ENCODE data around the gene SERTM1. TPM values are rescaled to one million over a fixed set of nuclear protein-coding genes. Genes with fewer than 3 reads are reported as not detected.
A peak's percentile ranks its signal among the peaks of the same experiment; 100 is the strongest.

Gene SERTM1
- total and polyA plus RNA-seq, 2 donors (not counting 1 experiment from before 2014, with no cell fraction given): not detected

DNA sequence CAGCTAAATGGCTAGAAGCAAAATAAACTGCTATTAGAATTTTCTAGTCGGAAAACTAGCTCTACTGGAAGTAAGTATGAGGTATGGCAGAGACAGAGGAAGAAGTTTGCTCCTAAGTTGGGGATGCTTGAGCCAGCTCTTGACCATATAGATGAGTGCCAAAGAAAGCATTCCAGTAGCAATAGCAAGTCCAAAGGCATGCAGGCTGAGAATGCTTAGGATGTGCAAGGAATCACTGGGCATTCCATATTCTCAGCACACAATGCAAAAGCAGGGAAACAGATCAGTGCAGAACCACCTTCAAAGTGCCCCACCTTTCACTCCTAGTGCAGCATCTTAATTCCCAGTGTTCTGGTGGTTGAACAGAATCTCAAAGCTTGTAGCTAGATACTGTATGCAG lies 32.9 kb downstream of the SERTM1 start:
- H3K27ac ChIP-seq (ENCODE audit: insufficient read depth, low read length): no peak overlapping the region

DNA sequence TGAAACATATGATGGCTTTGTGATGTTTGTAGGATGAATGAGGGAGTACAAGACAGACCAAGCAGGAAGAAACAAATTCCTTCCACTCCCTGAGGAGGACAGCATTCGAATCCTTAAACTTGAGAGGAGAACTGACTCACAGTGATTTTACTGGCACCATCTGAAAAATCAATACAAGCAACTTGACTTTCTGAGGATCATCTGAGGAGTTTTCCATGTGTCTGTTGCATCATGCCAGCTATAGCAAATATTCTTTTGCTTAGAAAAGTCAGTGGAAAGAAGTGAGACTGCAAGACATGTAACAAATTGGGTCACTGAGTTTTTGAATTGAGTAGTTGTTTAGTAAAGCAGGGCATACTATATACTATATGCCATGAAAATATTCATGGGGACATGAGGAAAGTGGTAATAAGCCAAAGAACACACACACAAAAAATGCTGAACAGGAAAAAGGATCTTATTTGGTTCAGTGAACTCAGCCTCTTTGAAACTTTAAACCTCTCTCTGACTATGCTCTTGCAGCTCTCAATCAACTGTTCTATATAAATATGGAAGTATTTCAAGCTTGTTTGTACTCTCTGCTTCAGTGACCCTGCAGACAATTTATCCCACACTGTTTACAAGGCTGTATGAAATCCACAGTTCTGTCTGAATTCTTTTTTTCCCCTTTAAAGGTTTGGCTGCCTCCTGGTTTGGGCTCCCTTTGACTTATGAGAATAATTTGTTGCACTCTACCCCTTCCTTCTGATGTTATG lies 35.5 kb downstream of the SERTM1 start:
- Histone ChIP-seq H3K27me3 (ENCODE audit: control insufficient read depth, insufficient read depth, low read length) (no peaks in the 10 kb centered on the region), H3K4me3 (replicated peaks in 1 of 4; ENCODE audit: control extremely low read depth in 1 of 4, insufficient read depth in 1 of 4, low read depth in 3 of 4, low read length in 4 of 4) (no peak overlapping the region), H3K9me3 (ENCODE audit: control insufficient read depth, insufficient read depth, low read depth, low read length) (no peaks in the 10 kb centered on the region), H3K27ac (ENCODE audit: insufficient read depth, low read length) (no peak overlapping the region), H3K4me2 (ENCODE audit: extremely low read depth, insufficient read depth, low read length) (no peak overlapping the region), H2AFZ (ENCODE audit: low read length) (no peak overlapping the region), H3K4me1 (ENCODE audit: control insufficient read depth, extremely low read depth, insufficient read depth, low read length) (no peaks in the 10 kb centered on the region), H3K9ac (ENCODE audit: insufficient read depth, low read length) (no peak overlapping the region), H3K79me2 (ENCODE audit: control insufficient read depth, insufficient read depth, low read length) (no peaks in the 10 kb centered on the region), H4K20me1 (ENCODE audit: control insufficient read depth, extremely low read depth, insufficient read depth, low read length) (no peaks in the 10 kb centered on the region), H3K36me3 (ENCODE audit: control insufficient read depth, insufficient read depth, low read length) (no peaks in the 10 kb centered on the region)
- no peak for TF ChIP-seq EZH2 (IDR thresholded peaks at IDR 0.05; ENCODE audit: low read length, missing control alignments)
- TF ChIP-seq, protein P1, sequence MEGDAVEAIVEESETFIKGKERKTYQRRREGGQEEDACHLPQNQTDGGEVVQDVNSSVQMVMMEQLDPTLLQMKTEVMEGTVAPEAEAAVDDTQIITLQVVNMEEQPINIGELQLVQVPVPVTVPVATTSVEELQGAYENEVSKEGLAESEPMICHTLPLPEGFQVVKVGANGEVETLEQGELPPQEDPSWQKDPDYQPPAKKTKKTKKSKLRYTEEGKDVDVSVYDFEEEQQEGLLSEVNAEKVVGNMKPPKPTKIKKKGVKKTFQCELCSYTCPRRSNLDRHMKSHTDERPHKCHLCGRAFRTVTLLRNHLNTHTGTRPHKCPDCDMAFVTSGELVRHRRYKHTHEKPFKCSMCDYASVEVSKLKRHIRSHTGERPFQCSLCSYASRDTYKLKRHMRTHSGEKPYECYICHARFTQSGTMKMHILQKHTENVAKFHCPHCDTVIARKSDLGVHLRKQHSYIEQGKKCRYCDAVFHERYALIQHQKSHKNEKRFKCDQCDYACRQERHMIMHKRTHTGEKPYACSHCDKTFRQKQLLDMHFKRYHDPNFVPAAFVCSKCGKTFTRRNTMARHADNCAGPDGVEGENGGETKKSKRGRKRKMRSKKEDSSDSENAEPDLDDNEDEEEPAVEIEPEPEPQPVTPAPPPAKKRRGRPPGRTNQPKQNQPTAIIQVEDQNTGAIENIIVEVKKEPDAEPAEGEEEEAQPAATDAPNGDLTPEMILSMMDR (conservative IDR thresholded peaks at IDR 0.05 in 1 of 2, IDR thresholded peaks at IDR 0.05 in 1 of 2; ENCODE audit: low read depth in 1 of 2, low read length in 2 of 2): no peak
- peak in 1 of 2 donors; percentile 35 for DNase-seq (ENCODE audit: low read depth in 2 of 2)

More for the DNA sequence above, 32.9 kb downstream of the SERTM1 start:
- TF ChIP-seq EZH2 (IDR thresholded peaks at IDR 0.05; ENCODE audit: low read length, missing control alignments): no peak
- TF ChIP-seq, protein P1 (conservative IDR thresholded peaks at IDR 0.05 in 1 of 2, IDR thresholded peaks at IDR 0.05 in 1 of 2; ENCODE audit: low read depth in 1 of 2, low read length in 2 of 2): no peak
- Histone ChIP-seq H3K27me3 (ENCODE audit: control insufficient read depth, insufficient read depth, low read length) (no peaks in the 10 kb centered on the region), H3K36me3 (ENCODE audit: control insufficient read depth, insufficient read depth, low read length) (no peaks in the 10 kb centered on the region), H2AFZ (ENCODE audit: low read length) (no peak overlapping the region), H3K79me2 (ENCODE audit: control insufficient read depth, insufficient read depth, low read length) (no peaks in the 10 kb centered on the region), H3K4me2 (ENCODE audit: extremely low read depth, insufficient read depth, low read length) (no peak overlapping the region), H3K9ac (ENCODE audit: insufficient read depth, low read length) (no peak overlapping the region), H3K4me1 (ENCODE audit: control insufficient read depth, extremely low read depth, insufficient read depth, low read length) (no peaks in the 10 kb centered on the region), H3K9me3 (ENCODE audit: control insufficient read depth, insufficient read depth, low read depth, low read length) (no peaks in the 10 kb centered on the region), H3K4me3 (replicated peaks in 1 of 4; ENCODE audit: control extremely low read depth in 1 of 4, insufficient read depth in 1 of 4, low read depth in 3 of 4, low read length in 4 of 4) (no peak overlapping the region), H4K20me1 (ENCODE audit: control insufficient read depth, extremely low read depth, insufficient read depth, low read length) (no peaks in the 10 kb centered on the region)
- DNase-seq (ENCODE audit: low read depth in 2 of 2): peak in 1 of 2 donors; percentile 98

DNA sequence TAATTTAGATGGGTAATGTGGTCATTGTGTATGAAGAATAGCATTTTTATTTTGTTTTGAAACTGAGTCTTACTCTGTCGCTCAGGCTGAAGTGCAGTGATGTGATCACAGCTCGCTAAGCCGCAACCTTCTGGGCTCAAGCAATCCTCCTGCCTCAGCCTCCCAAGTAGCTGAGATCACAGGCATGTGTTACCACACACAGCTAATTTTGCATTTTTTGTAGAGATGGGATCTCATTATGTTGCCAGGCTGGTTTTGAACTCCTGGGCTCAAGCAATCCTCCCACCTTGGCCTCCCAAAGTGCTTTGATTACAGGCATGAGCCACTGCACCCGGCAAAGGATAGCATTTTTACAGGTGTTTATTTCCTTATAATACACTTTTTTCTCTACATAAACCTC lies 36.6 kb downstream of the SERTM1 start:
- Histone ChIP-seq H3K4me3 (replicated peaks in 1 of 4; ENCODE audit: control extremely low read depth in 1 of 4, insufficient read depth in 1 of 4, low read depth in 3 of 4, low read length in 4 of 4) (no peak overlapping the region), H3K27me3 (ENCODE audit: control insufficient read depth, insufficient read depth, low read length) (no peaks in the 10 kb centered on the region), H3K4me1 (ENCODE audit: control insufficient read depth, extremely low read depth, insufficient read depth, low read length) (no peaks in the 10 kb centered on the region), H3K9ac (ENCODE audit: insufficient read depth, low read length) (no peak overlapping the region), H3K9me3 (ENCODE audit: control insufficient read depth, insufficient read depth, low read depth, low read length) (no peaks in the 10 kb centered on the region), H2AFZ (ENCODE audit: low read length) (no peak overlapping the region), H3K79me2 (ENCODE audit: control insufficient read depth, insufficient read depth, low read length) (no peaks in the 10 kb centered on the region), H4K20me1 (ENCODE audit: control insufficient read depth, extremely low read depth, insufficient read depth, low read length) (no peaks in the 10 kb centered on the region), H3K36me3 (ENCODE audit: control insufficient read depth, insufficient read depth, low read length) (no peaks in the 10 kb centered on the region), H3K4me2 (ENCODE audit: extremely low read depth, insufficient read depth, low read length) (no peak overlapping the region), H3K27ac (ENCODE audit: insufficient read depth, low read length) (no peak overlapping the region)
- no peak for DNase-seq (ENCODE audit: low read depth in 2 of 2)
- TF ChIP-seq, protein P1 (conservative IDR thresholded peaks at IDR 0.05 in 1 of 2, IDR thresholded peaks at IDR 0.05 in 1 of 2; ENCODE audit: low read depth in 1 of 2, low read length in 2 of 2): no peak
- TF ChIP-seq EZH2 (IDR thresholded peaks at IDR 0.05; ENCODE audit: low read length, missing control alignments): no peak

Measured in fibroblast of lung (primary cell).